Peyer's patch (tissue), 4 donors: ENCODE results near the gene HOXA3.

ENCODE experiments used
- POLR2A ChIP-seq, 2 donors: fragments of 450-650 bp; IDR thresholded peaks; one replicate each; pipeline ENCODE4 v1.5.1; 2017; ENCODE audit warnings: antibody characterized with exemption in 2 of 2, mild to moderate bottlenecking in 2 of 2, moderate library complexity in 2 of 2
- TF ChIP-seq, protein P1 (sequence below), 6 experiments: fragments of 450-650 bp in 4 of 6; fragments of 200-600 bp in 2 of 6; sonication (generic) in 1 of 6; IDR thresholded peaks; one replicate each; pipeline ENCODE4 v1.5.1; 2017 to 2019; ENCODE audit warnings: antibody characterized with exemption in 6 of 6, mild to moderate bottlenecking in 3 of 6, moderate library complexity in 1 of 6

DNA sequence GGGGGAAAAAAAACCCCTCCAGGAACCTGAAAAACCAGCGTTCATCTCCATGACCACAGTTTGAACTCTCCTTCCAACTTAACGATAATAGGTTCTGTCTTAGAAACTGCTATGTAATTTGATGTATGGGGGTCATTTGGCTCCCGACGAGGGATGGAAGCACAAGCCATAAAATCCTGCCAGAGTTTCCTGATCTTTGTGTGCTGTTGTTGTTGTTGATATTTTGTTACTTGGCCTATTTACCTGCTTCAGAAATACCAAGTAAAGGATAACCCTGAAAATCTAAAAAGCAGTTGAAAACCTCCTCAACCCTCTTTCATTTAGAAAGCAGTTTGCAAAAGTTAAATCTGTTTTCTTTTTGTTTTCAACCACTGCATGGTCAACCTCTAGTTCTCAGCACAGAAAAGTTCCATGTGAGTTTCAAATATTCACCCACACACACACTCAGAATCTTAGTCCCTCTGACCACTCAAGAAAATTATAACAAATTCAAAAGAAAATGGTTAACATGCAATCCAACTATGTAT lies 40.6 kb downstream of the HOXA3 start:
- TF ChIP-seq, protein P1, sequence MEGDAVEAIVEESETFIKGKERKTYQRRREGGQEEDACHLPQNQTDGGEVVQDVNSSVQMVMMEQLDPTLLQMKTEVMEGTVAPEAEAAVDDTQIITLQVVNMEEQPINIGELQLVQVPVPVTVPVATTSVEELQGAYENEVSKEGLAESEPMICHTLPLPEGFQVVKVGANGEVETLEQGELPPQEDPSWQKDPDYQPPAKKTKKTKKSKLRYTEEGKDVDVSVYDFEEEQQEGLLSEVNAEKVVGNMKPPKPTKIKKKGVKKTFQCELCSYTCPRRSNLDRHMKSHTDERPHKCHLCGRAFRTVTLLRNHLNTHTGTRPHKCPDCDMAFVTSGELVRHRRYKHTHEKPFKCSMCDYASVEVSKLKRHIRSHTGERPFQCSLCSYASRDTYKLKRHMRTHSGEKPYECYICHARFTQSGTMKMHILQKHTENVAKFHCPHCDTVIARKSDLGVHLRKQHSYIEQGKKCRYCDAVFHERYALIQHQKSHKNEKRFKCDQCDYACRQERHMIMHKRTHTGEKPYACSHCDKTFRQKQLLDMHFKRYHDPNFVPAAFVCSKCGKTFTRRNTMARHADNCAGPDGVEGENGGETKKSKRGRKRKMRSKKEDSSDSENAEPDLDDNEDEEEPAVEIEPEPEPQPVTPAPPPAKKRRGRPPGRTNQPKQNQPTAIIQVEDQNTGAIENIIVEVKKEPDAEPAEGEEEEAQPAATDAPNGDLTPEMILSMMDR (IDR thresholded peaks at IDR 0.05) = no peak
- no peak for TF ChIP-seq POLR2A (IDR thresholded peaks at IDR 0.05)
